Endothelial cell of umbilical vein (primary cell): ENCODE results near the gene QTRT2.

Experiments
- CTCF ChIP-seq, 2 donors: IDR thresholded peaks; 1 replicate in 1 of 2; 2 replicates in 1 of 2; pipeline ENCODE4 v1.5.1; 2011; ENCODE audit warnings: low read length in 2 of 2, mild to moderate bottlenecking in 2 of 2, moderate library complexity in 2 of 2, control low read depth in 1 of 2, inconsistent platforms in 1 of 2, low read depth in 1 of 2; ENCODE audit not compliant: insufficient read depth in 1 of 2; ENCODE audit errors: extremely low read depth in 1 of 2
- EZH2 ChIP-seq: IDR thresholded peaks from 2 replicates; pipeline ENCODE4 v1.6.1; 2012; ENCODE audit warnings: borderline replicate concordance, low read depth, mild to moderate bottlenecking, moderate library complexity, low read length, inconsistent platforms; ENCODE audit not compliant: severe bottlenecking
- FOS ChIP-seq: IDR thresholded peaks from 2 replicates; pipeline ENCODE4 v1.6.1; 2011; ENCODE audit warnings: mild to moderate bottlenecking, low read length, moderate library complexity, borderline replicate concordance; ENCODE audit not compliant: insufficient read depth
- JUN ChIP-seq: IDR thresholded peaks from 2 replicates; pipeline ENCODE4 v1.6.1; 2011; ENCODE audit warnings: borderline replicate concordance, low read depth; ENCODE audit not compliant: insufficient read length, insufficient read depth
- MAX ChIP-seq: IDR thresholded peaks from 2 replicates; pipeline ENCODE4 v1.6.1; 2011; ENCODE audit not compliant: insufficient read depth, insufficient read length
- MYC ChIP-seq: IDR thresholded peaks from one replicate; pipeline ENCODE4 v1.6.1; 2011; ENCODE audit warnings: mild to moderate bottlenecking, low read depth, low read length
- POLR2A ChIP-seq: IDR thresholded peaks from 2 replicates; pipeline ENCODE4 v1.6.1; 2012; ENCODE audit warnings: low read depth, mild to moderate bottlenecking, control low read depth, low read length
- POLR2AphosphoS5 ChIP-seq: IDR thresholded peaks from 2 replicates; pipeline ENCODE4 v1.6.1; 2012; ENCODE audit warnings: low read depth, mild to moderate bottlenecking, control low read depth, low read length, moderate library complexity; ENCODE audit not compliant: insufficient read depth

DNA sequence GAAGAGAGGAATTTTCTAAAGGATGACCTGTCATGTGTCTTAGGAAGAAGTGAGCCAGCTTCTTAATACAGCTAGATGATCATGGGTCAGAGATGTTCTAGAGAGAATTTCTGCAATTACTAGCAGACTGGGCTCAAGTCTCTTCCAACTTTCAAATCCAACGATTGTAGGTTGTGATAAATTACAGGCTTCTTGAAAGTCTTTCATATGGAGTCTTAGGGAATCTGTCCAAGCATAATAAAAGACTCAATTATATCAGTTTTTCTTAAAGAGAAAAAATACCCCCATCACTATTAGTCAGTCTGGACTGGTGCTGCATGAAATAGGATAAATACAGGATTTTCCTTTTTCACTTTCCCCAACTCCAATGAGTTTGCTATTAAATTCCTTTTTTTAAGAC lies 63.2 kb downstream of the QTRT2 start:
- TF ChIP-seq CTCF (IDR thresholded peaks at IDR 0.05; ENCODE audit: extremely low read depth in 1 of 2, insufficient read depth in 1 of 2, low read depth in 1 of 2, low read length in 2 of 2) (no peak), EZH2 (no peak), JUN (no peak), POLR2A (no peak), MYC (no peak), FOS (no peak), MAX (no peak), POLR2AphosphoS5 (no peak)
